Panc1 (cell line): ENCODE data around the gene NOTUM. TPM values are rescaled to one million over a fixed set of nuclear protein-coding genes. Genes with fewer than 3 reads are reported as not detected.

Experiments used
- ATAC-seq: fragments of 200-7000 bp; cut with Tn5 transposase; 2 replicates; pipeline ENCODE4 v1.9.1; 2020; ENCODE audit warnings: mild to moderate bottlenecking, moderate library complexity
- BruUV-seq: library from RNA; stranded (reverse); fragments of 400-500 nt; replicated peaks from 2 replicates; lab custom pipeline; 2021; lab: Mats Ljungman, UMichigan
- CTCF ChIA-PET: fragments of 300-600 bp; sonication (Branson Sonifier 250); formaldehyde crosslinking; loops from one replicate; lab custom pipeline; 2022; ENCODE audit warnings: antibody characterized with exemption; lab: Charles Lee
- POLR2A ChIA-PET: fragments of 300-600 bp; sonication (Branson Sonifier 250); formaldehyde crosslinking; loops from one replicate; lab custom pipeline; 2022; ENCODE audit warnings: antibody characterized with exemption; lab: Charles Lee
- DNase-seq: peaks from one replicate; pipeline ENCODE4 v3.0.0-alpha.2; 2010; ENCODE audit warnings: low read depth, low spot score
- H3K27ac ChIP-seq: 2 replicates; pipeline ENCODE4 v1.5.1; 2011; ENCODE audit warnings: mild to moderate bottlenecking, low read length, inconsistent platforms
- H3K27me3 ChIP-seq: fragments of 200-500 bp; sonication (Bioruptor generic); 2 replicates; pipeline ENCODE4 v1.6.0; 2014; ENCODE audit warnings: low read length, inconsistent platforms; ENCODE audit not compliant: control insufficient read depth, insufficient read depth
- H3K36me3 ChIP-seq: fragments of 200-500 bp; sonication (Bioruptor generic); 2 replicates; pipeline ENCODE4 v1.5.1; 2014; ENCODE audit warnings: inconsistent platforms, mild to moderate bottlenecking, low read length, moderate library complexity; ENCODE audit not compliant: control insufficient read depth, insufficient read depth
- H3K4me1 ChIP-seq: 2 replicates; pipeline ENCODE4 v1.5.1; 2011; ENCODE audit warnings: inconsistent platforms, mild to moderate bottlenecking, low read length, moderate library complexity; ENCODE audit not compliant: control insufficient read depth, insufficient read depth
- H3K4me3 ChIP-seq, 2 experiments: 2 replicates each; pipeline ENCODE4 v1.5.1; 2011 to 2012; ENCODE audit warnings: low read depth in 2 of 2, low read length in 2 of 2, mild to moderate bottlenecking in 2 of 2, inconsistent platforms in 1 of 2, moderate library complexity in 1 of 2
- H3K9me3 ChIP-seq: fragments of 200-500 bp; sonication (Bioruptor generic); 2 replicates; pipeline ENCODE4 v1.5.1; 2014; ENCODE audit warnings: low read depth, mild to moderate bottlenecking, inconsistent platforms, low read length, moderate library complexity; ENCODE audit not compliant: control insufficient read depth, insufficient read depth
- POLR2AphosphoS5 ChIP-seq: IDR thresholded peaks from 2 replicates; pipeline ENCODE4 v1.6.1; 2012; ENCODE audit warnings: mild to moderate bottlenecking, low read depth, low read length, moderate library complexity
- SIN3A ChIP-seq: IDR thresholded peaks from 2 replicates; pipeline ENCODE4 v1.6.1; 2012; ENCODE audit warnings: low read depth, mild to moderate bottlenecking, low read length, moderate library complexity, borderline replicate concordance; ENCODE audit not compliant: insufficient read depth
- TCF7L2 ChIP-seq: IDR thresholded peaks from 2 replicates; pipeline ENCODE4 v1.6.1; 2011; ENCODE audit warnings: mild to moderate bottlenecking, low read depth, low read length, inconsistent platforms
- in situ Hi-C: cut with HindIII; loops from 2 replicates; pipeline ENCODE4 v1.10.0; 2016; ENCODE audit warnings: low sequenced_read_pairs, low pct_unique_long_range_greater_than_20kb
- intact Hi-C: fragments of 100-400 bp; cut with micrococcal nuclease; formaldehyde crosslinking; loops from one replicate; pipeline ENCODE4 v1.10.0; 2022; ENCODE audit not compliant: unreplicated experiment
- total RNA-seq: library from RNA; stranded (reverse); gene quantifications from one replicate; pipeline ENCODE4 v1.2.1, GENCODE V29; 2021; ENCODE audit not compliant: unreplicated experiment
- TF ChIP-seq, protein P1 (sequence below): fragments of 450-650 bp; IDR thresholded peaks from 2 replicates; pipeline ENCODE4 v1.5.1; 2017; ENCODE audit warnings: mild to moderate bottlenecking
- TF ChIP-seq, protein P2 (sequence below), 2 experiments: IDR thresholded peaks; 2 replicates each; pipeline ENCODE4 v1.6.1; 2011 to 2012; ENCODE audit warnings: low read depth in 2 of 2, control low read depth in 1 of 2, low read length in 1 of 2, mild to moderate bottlenecking in 1 of 2, moderate library complexity in 1 of 2; ENCODE audit not compliant: insufficient read depth in 1 of 2

The NOTUM gene
- total RNA-seq, 1 experiment from 2014 or later: 2.0 TPM

DNA sequence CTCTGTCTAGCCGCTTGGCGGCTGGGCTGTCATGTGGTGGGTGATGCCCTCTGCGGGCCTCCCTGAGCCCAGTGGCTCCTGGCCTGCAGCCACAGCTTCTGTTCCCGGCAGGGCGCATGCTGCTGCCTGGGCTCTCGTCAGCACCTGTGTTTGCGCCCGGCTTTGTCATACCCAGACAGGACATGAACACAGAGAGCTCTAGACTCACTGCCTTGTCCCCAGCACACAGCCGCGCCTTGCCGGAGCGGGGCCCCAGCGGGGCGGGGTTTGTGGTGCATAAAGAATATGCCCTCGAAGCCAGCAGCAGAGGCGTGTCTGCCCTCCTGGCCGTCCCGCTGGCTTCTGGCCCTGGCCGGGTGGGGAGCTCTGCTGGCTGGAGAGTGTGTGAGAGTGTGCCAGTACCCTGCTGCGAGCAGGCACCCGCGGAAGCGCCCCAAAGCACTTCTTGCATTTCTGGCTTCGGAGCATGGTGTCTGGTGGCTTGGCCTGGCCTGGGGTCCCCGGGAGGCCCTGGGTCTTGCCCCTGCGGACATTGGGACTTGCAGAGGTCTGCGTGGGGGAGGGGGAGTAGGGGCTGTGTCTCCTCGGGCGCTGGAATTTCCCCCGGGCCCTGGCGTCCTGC lies 30.8 kb upstream of the NOTUM start:
- no TSS peak for BruUV-seq
- DNase-seq (no peak), ATAC-seq (peak; percentile 78)
- Histone ChIP-seq H3K4me3 (no peak overlapping the region), H3K4me1 (peaks cover 20% of the 10 kb centered on the region), H3K27ac (peak overlapping the region; percentile 40), H3K36me3 (no peaks in the 10 kb centered on the region), H3K9me3 (no peaks in the 10 kb centered on the region), H3K27me3 (no peaks in the 10 kb centered on the region)
- ChIA-PET CTCF (no interaction called here), POLR2A (interaction anchor here (0.6 kb wide), 1 partner anchor 13 kb away, joined by 3 read pairs; no protein-coding TSS in a partner anchor)
- TF ChIP-seq SIN3A (no peak), TCF7L2 (peak; percentile 52)
- intact Hi-C loops: no loop called here
- in situ Hi-C loops: no loop called here

DNA sequence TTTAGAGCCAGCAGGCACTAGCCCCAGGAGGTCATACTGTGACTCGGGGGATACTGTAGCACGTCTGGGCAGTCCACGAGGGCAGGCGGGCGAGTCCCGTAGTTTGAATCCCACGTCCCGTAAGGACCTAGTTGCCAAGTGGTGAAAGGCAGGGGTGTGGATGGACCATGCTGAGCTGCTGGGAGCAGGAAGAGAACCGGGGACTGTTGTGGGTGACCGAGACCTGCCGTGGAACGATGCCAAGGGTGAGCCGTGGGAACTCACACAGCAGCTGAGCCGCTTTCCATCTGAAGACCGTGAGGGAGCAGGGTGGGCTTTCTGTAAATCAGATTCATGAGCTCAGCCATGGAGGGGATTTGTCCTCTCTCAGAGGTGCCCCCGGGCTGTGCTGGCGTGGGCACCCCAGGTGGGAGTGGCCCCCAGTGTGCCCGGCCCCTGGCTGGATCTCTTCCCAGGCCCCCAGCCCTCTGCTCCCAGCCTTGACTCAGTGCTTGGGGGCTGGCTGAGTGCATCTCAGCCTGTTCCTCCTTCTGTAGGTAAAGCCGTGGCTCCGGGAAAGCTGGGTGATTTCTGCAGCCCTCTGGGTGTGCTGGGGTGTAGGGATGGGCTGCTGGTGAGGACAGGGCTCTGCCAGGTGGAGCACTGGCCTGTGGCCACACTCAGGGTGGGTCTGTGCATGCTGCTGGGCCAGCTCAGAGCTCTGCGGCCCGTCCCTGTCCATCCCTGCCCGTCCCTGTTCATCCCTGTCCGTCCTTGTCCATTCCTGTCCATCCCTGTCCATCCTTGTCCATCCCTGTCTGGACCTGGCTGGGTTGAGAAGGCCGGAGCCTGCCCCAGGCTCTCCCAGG lies 30.1 kb upstream of the NOTUM start:
- peak overlapping the region; percentile 40 for H3K27ac ChIP-seq
- ChIA-PET POLR2A (interaction anchor here (0.6 kb wide), 1 partner anchor 13 kb away, joined by 3 read pairs; no protein-coding TSS in a partner anchor), CTCF (interaction anchor here (0.6 kb wide), 1 partner anchor 32 kb away, joined by 3 read pairs; the partner anchor contains the start of genes CENPX and LRRC45)
- TF ChIP-seq POLR2AphosphoS5: no peak
- no peak for TF ChIP-seq SIN3A
- TF ChIP-seq, protein P1, sequence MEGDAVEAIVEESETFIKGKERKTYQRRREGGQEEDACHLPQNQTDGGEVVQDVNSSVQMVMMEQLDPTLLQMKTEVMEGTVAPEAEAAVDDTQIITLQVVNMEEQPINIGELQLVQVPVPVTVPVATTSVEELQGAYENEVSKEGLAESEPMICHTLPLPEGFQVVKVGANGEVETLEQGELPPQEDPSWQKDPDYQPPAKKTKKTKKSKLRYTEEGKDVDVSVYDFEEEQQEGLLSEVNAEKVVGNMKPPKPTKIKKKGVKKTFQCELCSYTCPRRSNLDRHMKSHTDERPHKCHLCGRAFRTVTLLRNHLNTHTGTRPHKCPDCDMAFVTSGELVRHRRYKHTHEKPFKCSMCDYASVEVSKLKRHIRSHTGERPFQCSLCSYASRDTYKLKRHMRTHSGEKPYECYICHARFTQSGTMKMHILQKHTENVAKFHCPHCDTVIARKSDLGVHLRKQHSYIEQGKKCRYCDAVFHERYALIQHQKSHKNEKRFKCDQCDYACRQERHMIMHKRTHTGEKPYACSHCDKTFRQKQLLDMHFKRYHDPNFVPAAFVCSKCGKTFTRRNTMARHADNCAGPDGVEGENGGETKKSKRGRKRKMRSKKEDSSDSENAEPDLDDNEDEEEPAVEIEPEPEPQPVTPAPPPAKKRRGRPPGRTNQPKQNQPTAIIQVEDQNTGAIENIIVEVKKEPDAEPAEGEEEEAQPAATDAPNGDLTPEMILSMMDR: no peak
- TF ChIP-seq, protein P2, sequence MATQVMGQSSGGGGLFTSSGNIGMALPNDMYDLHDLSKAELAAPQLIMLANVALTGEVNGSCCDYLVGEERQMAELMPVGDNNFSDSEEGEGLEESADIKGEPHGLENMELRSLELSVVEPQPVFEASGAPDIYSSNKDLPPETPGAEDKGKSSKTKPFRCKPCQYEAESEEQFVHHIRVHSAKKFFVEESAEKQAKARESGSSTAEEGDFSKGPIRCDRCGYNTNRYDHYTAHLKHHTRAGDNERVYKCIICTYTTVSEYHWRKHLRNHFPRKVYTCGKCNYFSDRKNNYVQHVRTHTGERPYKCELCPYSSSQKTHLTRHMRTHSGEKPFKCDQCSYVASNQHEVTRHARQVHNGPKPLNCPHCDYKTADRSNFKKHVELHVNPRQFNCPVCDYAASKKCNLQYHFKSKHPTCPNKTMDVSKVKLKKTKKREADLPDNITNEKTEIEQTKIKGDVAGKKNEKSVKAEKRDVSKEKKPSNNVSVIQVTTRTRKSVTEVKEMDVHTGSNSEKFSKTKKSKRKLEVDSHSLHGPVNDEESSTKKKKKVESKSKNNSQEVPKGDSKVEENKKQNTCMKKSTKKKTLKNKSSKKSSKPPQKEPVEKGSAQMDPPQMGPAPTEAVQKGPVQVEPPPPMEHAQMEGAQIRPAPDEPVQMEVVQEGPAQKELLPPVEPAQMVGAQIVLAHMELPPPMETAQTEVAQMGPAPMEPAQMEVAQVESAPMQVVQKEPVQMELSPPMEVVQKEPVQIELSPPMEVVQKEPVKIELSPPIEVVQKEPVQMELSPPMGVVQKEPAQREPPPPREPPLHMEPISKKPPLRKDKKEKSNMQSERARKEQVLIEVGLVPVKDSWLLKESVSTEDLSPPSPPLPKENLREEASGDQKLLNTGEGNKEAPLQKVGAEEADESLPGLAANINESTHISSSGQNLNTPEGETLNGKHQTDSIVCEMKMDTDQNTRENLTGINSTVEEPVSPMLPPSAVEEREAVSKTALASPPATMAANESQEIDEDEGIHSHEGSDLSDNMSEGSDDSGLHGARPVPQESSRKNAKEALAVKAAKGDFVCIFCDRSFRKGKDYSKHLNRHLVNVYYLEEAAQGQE (IDR thresholded peaks at IDR 0.05; ENCODE audit: insufficient read depth in 1 of 2, low read depth in 2 of 2, low read length in 1 of 2): no peak
- no peak for TF ChIP-seq TCF7L2
- intact Hi-C loops: no loop called here
- peaks cover 20% of the 10 kb centered on the region for H3K4me1 ChIP-seq
- no peak for DNase-seq
- no peaks in the 10 kb centered on the region for H3K36me3 ChIP-seq
- in situ Hi-C loops: no loop called here
- no peaks in the 10 kb centered on the region for H3K9me3 ChIP-seq
- H3K27me3 ChIP-seq: no peaks in the 10 kb centered on the region
- no TSS peak for BruUV-seq
- peak; percentile 30 for ATAC-seq
- H3K4me3 ChIP-seq: no peak overlapping the region
